Urinary bladder (tissue), 4 donors: Measurements from ENCODE around the gene EPS15. TPM values are rescaled to one million over a fixed set of nuclear protein-coding genes. Genes with fewer than 3 reads are reported as not detected.
A peak's percentile ranks its signal among the peaks of the same experiment; 100 is the strongest.

Experiments
- DNase-seq: peaks from one replicate; pipeline ENCODE4 v3.0.0-alpha.2; 2015; ENCODE audit errors: extremely low spot score
- H3K27ac ChIP-seq: one replicate; pipeline ENCODE4 v1.5.1; 2013; ENCODE audit warnings: low read depth, mild to moderate bottlenecking, moderate library complexity
- H3K36me3 ChIP-seq: one replicate; pipeline ENCODE4 v1.6.1; 2013; ENCODE audit warnings: mild to moderate bottlenecking, moderate library complexity; ENCODE audit not compliant: insufficient read depth
- H3K4me1 ChIP-seq: one replicate; pipeline ENCODE4 v1.6.1; 2013; ENCODE audit warnings: mild to moderate bottlenecking, moderate library complexity; ENCODE audit not compliant: insufficient read depth
- H3K4me3 ChIP-seq: one replicate; pipeline ENCODE4 v1.5.1; 2013; ENCODE audit warnings: low read depth, low read length
- WGBS: extraction: QIAGEN DNeasy Blood & Tissue Kit; methylation state at CpG from one replicate; pipeline ENCODE4 v1.1.7; 2013; 5-methylcytosine and 5-hydroxymethylcytosine counted together
- polyA plus RNA-seq: library from polyadenylated mRNA; stranded (reverse); fragments of 200-250 nt; gene quantifications from one replicate; pipeline ENCODE4 v1.2.3, GENCODE V29; 2013
- total RNA-seq: library from RNA; depleted of rRNA; stranded (reverse); fragments of >200 nt; gene quantifications from one replicate; pipeline ENCODE4 v1.2.3, GENCODE V29; 2014
- donor health status: healthy with polysubstance abuse.
- donor health status: healthy.

EPS15 gene
- total and polyA plus RNA-seq, 2 donors: 21.5 to 96.2 TPM

DNA sequence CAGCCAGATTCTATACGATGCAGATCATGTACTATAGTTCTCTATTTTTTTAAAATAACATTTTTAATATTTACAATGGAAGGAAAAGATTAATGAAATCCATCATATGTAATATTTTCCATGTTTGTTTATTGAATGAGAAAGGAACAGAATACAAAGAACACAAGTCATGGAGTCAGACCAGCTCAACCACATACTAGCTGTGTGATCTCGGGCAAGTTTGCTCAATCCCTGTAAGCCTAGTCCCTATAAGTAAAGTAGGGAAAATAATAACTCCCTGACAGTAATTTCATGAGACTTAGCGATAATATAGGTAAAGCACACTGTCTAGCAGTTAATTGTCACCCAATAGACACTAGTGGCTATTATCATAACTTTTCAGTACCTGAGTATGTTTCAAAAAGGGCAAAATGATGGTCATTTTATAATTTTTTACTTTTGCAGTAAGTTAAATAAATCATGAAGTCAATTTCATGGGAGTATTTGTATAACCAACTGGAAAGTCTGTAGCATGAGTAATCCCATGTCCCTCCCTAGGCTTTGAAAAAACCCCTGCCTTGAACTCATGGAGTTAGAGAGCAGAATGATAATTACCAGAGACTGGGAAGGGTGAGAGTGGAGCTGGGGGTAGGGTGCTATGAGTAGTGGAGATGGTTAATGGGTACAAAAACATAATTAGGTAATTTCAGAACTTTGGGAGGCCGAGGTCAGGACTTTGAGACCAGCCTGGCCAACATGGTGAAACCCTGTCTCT is 37.0 kb upstream of the EPS15 start:
- no peaks in the 10 kb centered on the region for H3K36me3 ChIP-seq
- H3K4me1 ChIP-seq: no peaks in the 10 kb centered on the region
- no peak for DNase-seq
- 91% methylated on average over 4 of the region's 4 CpGs for WGBS
- no peak overlapping the region for H3K27ac ChIP-seq
- no peak overlapping the region for H3K4me3 ChIP-seq

DNA sequence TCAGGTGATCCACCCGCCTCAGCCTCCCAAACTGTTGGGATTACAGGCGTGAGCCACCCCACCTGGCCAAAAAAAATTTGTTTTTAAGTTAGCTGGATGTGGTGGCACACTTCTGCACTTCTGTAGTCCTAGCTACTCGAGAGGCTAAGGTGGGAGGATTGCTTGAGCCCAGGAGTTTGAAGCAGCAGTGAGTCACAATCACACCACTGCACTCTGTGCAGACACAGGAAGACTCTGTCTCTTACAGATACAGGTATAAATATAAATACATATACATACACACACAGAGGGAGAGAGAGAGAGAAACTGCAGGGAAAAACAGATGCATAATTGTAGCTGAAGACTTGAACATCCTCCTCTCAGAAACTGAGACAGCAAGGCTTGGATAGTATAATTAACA is 34.8 kb upstream of the EPS15 start:
- Histone ChIP-seq H3K4me1 (no peaks in the 10 kb centered on the region), H3K27ac (no peak overlapping the region), H3K36me3 (no peaks in the 10 kb centered on the region), H3K4me3 (no peak overlapping the region)
- DNase-seq: no peak
- 80% methylated on average over 3 of the region's 3 CpGs for WGBS

DNA sequence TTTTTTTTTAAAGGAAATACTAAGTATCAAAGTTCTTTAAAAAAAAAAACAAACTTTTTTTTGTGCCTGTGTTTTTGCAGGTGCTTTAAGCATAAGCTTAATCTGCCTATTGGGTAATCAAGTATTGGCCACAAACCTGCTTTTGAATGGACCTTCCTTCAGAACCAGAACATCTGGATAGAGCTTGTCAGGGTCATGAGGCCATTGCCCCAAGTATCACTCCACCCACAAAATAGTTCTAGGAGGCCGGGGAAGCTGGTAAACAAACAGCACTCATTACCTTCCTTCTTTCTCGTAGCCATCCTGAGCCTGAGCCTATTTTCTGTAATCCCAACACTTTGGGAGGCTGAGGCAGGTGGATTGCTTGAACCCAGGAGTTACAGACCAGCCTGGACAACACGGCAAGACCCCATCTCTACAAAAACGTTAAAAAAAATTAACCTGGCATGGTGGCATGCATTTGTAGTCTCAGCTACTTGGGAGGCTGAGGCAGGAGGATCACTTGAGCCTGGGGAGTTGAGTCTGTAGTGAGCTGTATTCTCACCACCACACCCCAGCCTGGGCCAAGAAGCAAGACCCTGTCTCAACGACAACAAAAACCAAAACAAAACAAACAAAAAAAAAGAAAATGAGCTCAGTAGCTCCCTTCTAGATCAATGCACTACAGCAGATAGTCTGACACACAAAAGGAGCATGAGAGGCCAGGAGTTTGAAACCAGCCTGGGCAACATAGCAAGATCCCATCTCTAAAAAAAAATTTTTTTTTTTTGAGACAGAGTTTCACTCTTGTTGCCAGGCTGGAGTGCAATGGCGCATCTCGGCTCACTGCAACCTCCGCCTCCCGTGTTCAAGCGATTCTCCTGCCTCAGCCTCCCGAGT is 34.1 kb upstream of the EPS15 start:
- WGBS: 91% methylated on average over 11 of the region's 11 CpGs
- no peak overlapping the region for H3K27ac ChIP-seq
- no peak for DNase-seq

DNA sequence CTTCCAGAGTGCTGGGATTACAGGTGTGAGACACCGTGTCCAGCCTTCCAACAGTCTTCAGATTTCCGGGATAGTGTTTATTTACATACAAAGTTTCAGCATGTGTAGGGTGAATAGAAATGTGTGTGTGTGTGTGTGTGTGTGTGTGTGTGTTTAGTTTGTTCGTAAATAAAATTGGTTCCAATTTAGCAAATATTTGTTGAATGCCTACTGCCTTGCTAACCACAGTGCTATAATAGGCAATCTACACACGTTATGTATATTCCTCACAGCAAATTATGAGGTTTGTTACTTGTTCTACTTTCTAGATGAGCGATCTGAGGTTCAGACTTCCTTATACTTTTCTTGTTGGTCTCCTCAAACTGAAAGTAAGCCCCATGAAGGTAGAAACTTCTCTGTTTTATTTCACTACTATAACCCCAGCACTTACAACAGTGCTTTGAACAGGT is 32.8 kb upstream of the EPS15 start:
- WGBS: 55% methylated on average over 5 of the region's 5 CpGs
- H3K4me3 ChIP-seq: no peak overlapping the region
- no peak overlapping the region for H3K27ac ChIP-seq
- no peaks in the 10 kb centered on the region for H3K4me1 ChIP-seq
- no peak for DNase-seq
- H3K36me3 ChIP-seq: no peaks in the 10 kb centered on the region

More for the DNA sequence above, 34.1 kb upstream of the EPS15 start:
- no peaks in the 10 kb centered on the region for H3K4me1 ChIP-seq
- H3K36me3 ChIP-seq: no peaks in the 10 kb centered on the region
- no peak overlapping the region for H3K4me3 ChIP-seq

DNA sequence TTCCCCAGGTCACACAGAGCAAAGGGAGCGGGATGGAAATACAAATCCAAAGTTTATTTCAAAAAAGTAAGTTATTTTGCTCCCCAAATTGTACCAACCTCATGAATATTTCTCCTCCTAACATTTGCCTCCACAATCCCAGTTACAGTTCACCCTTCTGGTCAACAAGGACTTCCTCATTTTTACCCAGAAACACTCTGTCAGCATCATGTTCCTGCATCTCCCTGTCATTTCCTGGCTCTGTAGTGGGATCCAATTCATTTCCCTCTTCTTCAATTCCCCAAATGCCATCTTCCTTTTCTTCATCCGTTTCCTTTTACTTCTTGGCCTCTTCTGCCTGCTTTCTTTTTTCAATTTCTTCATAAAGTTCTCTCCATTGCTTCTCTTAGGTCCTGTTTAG is 32.0 kb upstream of the EPS15 start:
- H3K36me3 ChIP-seq: no peaks in the 10 kb centered on the region
- DNase-seq: no peak
- no peak overlapping the region for H3K4me3 ChIP-seq
- H3K4me1 ChIP-seq: no peaks in the 10 kb centered on the region
- 74% methylated on average over 2 of the region's 2 CpGs for WGBS
- no peak overlapping the region for H3K27ac ChIP-seq

DNA sequence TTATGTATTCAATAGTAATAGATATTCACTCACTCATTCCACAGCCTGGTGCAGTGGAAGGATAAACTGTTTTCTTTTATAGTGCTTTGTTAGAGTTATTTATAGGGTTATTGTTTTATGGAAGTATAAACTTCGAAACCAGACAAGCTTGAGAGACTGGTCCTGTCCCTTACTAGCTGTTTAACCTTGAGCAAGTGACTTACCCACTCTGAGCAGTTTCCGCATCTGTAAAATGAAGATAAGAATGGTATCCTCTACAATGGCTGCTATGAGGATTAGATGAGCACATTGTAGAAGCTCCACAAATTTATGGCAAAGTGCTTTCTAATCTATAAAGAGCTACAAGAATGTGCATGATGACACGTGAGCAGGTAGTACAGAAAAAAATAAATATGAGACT is 30.8 kb upstream of the EPS15 start:
- no peaks in the 10 kb centered on the region for H3K36me3 ChIP-seq
- H3K4me3 ChIP-seq: no peak overlapping the region
- DNase-seq: no peak
- no peaks in the 10 kb centered on the region for H3K4me1 ChIP-seq
- 74% methylated on average over 3 of the region's 3 CpGs for WGBS
- no peak overlapping the region for H3K27ac ChIP-seq

DNA sequence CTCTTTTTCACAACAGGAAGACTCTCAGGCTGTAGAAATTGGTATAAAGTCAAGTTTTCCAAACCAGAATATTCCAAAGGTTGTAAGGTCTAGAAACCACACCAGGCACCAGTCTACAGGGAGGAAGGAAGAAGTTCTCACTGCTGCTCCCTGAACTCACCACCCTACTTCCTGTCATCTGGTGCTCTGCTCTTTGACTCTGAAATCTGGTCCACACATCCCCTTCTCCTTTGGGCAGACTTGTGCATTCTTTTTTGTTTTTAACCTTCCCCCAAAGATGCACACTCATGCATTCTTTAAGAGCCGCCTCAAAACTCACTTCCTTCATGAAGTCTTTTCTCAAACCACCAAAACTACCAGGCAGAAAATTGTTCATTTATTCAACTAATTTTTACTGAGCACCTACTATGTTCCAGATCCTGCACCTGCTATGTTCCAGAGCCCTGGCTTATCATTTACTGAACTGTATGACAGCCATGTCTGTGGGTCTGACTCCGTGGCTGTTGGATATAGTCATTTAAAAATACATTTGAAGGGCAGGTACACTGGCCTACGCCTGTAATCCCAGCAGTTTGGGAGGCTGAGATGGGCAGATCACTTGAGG is 30.1 kb upstream of the EPS15 start:
- H3K4me1 ChIP-seq: no peaks in the 10 kb centered on the region
- H3K4me3 ChIP-seq: no peak overlapping the region
- H3K27ac ChIP-seq: no peak overlapping the region
- H3K36me3 ChIP-seq: no peaks in the 10 kb centered on the region
- WGBS: 79% methylated on average over 3 of the region's 3 CpGs
- no peak for DNase-seq

DNA sequence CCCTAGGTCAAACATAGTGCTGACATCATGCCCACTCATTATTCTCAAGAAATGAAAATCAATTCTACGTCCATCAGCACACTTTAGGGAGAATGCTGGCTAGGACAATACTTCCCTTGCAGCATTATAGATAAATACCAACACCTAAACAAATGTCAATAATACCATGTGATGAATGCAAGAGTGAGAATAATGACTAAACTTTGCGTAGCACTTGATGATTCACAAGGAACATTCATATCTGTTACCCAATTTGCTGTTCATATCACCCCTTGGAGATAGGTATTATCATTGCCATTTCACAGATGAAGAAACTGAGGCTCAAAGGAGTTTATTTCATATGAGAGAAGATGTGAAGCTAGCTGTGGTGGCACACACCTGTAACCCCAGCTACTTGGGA is 24.8 kb upstream of the EPS15 start:
- WGBS: 90% methylated on average over 2 of the region's 2 CpGs

DNA sequence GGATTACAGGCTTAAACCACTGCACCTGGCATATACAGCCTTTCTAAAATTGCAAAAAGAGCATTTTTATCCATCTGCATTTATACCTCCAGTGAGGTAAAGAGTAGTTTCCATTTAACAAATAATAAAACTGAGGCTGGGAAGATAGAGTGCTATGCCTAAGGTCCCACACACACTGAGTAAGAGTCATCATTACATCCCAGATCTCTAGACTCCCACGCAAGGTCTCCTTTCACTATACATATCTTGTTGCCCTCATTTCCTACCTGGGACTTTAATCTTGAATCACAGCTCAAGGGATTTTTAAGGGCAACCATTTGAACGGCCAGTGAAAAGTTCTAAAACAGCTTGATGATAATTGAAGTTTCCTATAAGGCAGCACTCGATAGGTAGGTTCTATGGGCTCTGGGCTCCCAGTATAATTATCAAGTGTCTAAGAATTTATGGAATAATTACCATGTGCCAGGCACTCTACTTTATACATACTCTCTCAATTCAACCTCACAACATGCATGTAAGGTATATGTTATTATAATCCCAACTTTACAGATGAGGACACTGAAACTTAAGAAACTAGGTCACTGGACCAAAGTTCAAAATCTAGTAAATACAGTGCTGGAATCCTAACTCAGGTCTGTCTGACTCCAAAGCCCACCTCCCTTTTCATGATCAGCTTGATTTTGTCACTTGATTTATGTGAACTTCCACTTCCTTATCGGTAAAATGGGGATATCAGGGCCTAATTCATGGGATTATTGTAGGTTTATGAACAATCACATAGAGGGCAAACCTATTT is 23.3 kb upstream of the EPS15 start:
- H3K36me3 ChIP-seq: no peaks in the 10 kb centered on the region
- DNase-seq: no peak
- WGBS: 69% methylated on average over 4 of the region's 4 CpGs
- H3K4me1 ChIP-seq: no peaks in the 10 kb centered on the region
- H3K4me3 ChIP-seq: no peak overlapping the region
- no peak overlapping the region for H3K27ac ChIP-seq

More for the DNA sequence above, 24.8 kb upstream of the EPS15 start:
- Histone ChIP-seq H3K36me3 (no peaks in the 10 kb centered on the region), H3K4me3 (no peak overlapping the region), H3K4me1 (no peaks in the 10 kb centered on the region), H3K27ac (no peak overlapping the region)
- no peak for DNase-seq

DNA sequence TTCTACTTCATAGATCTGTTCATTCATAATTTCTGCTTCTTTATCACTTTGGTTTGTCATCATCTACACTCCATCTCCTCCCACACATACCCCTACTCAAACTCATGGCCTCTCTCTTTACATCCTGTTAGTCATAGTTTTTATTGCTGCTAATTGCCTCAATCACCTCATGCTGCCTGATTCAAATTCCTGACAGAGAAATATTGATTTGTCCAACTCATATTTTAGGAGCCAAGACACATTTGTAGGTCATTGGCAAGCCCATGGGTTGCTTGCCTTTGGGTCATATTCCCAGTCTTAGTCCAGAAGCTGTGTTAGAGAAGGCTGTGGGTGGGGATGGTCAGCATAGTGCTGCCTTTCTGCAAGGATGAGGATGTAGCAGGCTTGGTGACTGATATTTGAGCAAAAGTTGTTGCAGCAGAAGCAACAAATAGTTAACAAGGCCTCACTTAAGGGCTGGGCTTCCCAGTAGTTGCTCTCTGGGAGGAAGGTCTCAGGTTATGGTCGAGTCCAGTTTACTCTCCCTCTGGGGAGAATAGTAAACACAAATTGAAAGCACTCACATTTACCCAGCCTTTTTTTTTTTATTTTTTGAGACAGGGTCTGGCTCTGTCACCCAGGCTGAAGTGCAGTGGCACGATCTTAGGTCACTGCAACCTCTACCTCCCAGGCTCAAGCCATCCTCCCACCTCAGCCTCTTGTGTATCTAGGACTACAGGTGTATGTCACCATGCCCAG is 22.4 kb upstream of the EPS15 start:
- WGBS: 67% methylated on average over 2 of the region's 2 CpGs
- no peaks in the 10 kb centered on the region for H3K36me3 ChIP-seq
- H3K27ac ChIP-seq: no peak overlapping the region
- no peak for DNase-seq
- H3K4me3 ChIP-seq: no peak overlapping the region
- H3K4me1 ChIP-seq: no peaks in the 10 kb centered on the region

DNA sequence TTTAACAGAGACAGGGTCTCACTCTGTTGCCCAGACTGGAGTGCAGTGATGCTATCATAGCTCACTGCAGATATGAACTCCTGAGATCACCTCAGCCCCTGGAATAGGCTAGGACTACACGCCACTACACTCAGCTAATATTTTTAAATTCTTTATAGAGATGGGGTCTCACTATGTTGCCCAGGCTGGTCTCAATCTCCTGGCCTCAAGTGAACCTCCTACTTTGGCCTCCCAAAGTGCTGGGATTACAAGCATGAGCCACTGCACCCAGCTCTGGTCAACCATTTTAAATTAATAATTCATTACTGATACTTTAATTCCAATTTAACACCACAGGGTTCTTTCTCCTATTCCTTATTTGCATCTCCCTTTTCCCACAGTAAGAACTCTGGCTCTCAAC is 18.5 kb upstream of the EPS15 start:
- 97% methylated on average over 1 of the region's 1 CpG for WGBS
- no peaks in the 10 kb centered on the region for H3K36me3 ChIP-seq
- DNase-seq: no peak
- H3K4me1 ChIP-seq: no peaks in the 10 kb centered on the region
- no peak overlapping the region for H3K27ac ChIP-seq
- H3K4me3 ChIP-seq: no peak overlapping the region

DNA sequence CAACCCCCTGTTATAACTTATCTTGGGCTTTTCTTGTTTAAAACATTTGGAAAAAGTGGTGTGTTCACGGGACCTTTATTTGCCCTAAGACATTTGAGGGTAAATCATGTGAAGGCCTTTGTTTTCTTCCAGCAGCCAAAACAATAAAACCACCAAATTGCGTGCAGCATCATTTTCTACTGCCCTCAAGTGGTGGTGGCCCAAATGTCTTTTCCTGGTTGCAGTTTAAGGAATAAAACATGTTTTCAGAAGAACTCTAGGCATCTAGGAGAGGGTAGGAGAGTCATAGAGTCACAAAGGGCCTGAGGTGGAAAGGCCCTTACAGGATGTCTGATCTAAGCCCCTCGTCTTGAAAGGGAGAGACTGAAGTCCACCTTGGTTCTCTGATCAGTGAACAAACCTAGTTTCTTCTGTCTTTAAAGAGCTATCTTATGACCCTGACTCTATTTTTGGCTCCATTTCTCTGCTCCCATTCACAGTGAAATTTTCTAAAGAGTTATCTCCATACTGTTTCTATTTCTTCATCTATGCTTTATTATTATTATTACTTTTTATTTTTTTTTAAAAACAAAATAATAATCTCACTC is 16.0 kb upstream of the EPS15 start:
- DNase-seq: peak; percentile 17
- Histone ChIP-seq H3K4me3 (no peak overlapping the region), H3K4me1 (no peaks in the 10 kb centered on the region), H3K27ac (no peak overlapping the region), H3K36me3 (no peaks in the 10 kb centered on the region)
- WGBS: 9% methylated on average over 3 of the region's 3 CpGs
